ENCODE results near the gene SLC17A3.

Gene SLC17A3

DNA sequence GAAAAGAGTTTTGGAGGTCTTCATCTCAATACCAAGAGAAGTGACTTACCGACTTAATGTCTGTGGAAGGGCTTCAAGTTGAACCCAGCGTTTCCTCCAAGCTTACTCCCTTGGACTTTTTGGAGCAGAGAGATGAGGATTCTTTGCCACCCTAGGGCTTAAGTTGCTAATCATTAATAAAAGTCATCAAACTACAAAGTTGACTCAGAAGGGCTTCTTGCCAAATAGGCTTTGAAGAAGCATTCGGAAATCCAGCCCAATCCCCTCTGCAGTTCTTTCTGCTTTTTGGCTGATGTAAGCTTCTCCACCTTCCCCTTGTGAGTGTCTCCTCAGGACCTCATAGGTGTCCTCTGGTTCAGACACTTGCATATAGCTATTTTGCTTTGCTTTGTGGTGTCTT is at the start of gene SLC17A3:
TSS of gene SLC17A3 (minus strand) at position 126 of the 400 bp plus-strand sequence. CDS start 5,856 bp downstream, outside the sequence.
- TF ChIP-seq ZNF274 (IDR thresholded peaks at IDR 0.05; ENCODE audit: low read depth, low read length): no peak
- H3K4me3 ChIP-seq (ENCODE audit: low read length): no peak within 1 kb of the TSS

GRCh38 chr6:25922301-25922700 is 48.3 kb upstream of the SLC17A3 start:
- no peak for TF ChIP-seq ZNF274 (IDR thresholded peaks at IDR 0.05; ENCODE audit: low read depth, low read length)
- no peak overlapping the region for H3K4me3 ChIP-seq (ENCODE audit: low read length)

DNA sequence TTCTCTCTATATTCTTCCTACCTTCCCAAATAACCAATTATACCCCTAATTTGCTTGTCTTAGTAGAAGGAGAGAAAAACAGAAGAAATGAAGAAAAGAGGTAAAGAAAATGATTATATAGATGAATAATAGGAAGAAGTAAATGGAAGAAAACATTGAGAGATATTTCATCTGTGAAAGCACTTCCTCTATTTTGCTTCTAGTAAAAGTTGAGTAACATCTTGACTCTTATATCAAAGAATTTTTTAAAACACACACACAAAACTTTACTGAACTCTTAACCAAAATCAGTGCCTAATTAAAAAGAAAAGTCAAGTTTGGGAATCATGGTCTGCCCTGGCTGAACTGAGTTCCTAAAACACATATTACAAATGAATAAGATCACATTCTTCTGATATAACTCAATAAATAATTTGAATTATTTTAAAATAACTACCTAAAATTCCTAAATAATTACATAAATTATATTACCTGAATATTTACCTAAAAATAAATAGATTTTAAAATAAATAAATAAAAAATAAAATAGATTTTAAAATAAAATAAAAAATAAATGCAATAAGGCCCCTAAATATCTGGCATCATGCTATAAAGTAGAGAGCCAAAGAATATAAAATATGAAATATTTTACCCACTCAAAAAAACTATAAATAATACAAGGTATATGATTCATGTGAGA is 47.6 kb upstream of the SLC17A3 start:
- TF ChIP-seq ZNF274 (IDR thresholded peaks at IDR 0.05; ENCODE audit: low read depth, low read length): no peak
- no peak overlapping the region for H3K4me3 ChIP-seq (ENCODE audit: low read length)

- TF ChIP-seq ZNF274 (IDR thresholded peaks at IDR 0.05; ENCODE audit: low read depth, low read length): no peak
- no peak overlapping the region for H3K4me3 ChIP-seq (ENCODE audit: low read length)
These were observed 45.6 kb upstream of the SLC17A3 start for GRCh38 chr6:25919657-25920056.

- no peak for TF ChIP-seq ZNF274 (IDR thresholded peaks at IDR 0.05; ENCODE audit: low read depth, low read length)
These were observed 44.1 kb upstream of the SLC17A3 start for GRCh38 chr6:25918083-25918683.

GRCh38 chr6:25916789-25917490 is 42.9 kb upstream of the SLC17A3 start:
- no peak for TF ChIP-seq ZNF274 (IDR thresholded peaks at IDR 0.05; ENCODE audit: low read depth, low read length)
- H3K4me3 ChIP-seq (ENCODE audit: low read length): no peak overlapping the region

More at GRCh38 chr6:25918083-25918683, 44.1 kb upstream of the SLC17A3 start:
- no peak overlapping the region for H3K4me3 ChIP-seq (ENCODE audit: low read length)

- no peak overlapping the region for H3K4me3 ChIP-seq (ENCODE audit: low read length)
- TF ChIP-seq ZNF274 (IDR thresholded peaks at IDR 0.05; ENCODE audit: low read depth, low read length): no peak
These were observed 42.3 kb upstream of the SLC17A3 start for GRCh38 chr6:25916330-25916729.

DNA sequence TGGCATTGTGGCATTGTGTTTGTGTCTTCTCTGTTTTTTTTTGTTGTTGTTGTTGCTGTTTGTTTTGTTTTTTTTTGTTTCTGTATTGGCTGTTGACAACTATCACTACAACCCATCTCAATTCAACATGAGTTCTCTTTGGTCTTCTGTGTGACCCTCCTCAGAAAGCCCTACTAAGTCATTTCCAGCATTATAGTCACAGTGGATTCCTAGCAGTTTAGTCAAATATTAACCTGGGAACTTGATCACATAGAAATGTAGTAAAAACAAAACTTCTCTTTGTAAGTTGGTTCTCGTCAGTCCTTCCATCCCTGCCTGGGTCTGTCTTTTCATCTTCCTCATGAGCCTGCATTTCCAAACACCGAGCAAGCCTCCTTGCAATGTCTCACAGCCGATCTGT is 39.7 kb upstream of the SLC17A3 start:
- no peak for TF ChIP-seq ZNF274 (IDR thresholded peaks at IDR 0.05; ENCODE audit: low read depth, low read length)
- no peak overlapping the region for H3K4me3 ChIP-seq (ENCODE audit: low read length)

- TF ChIP-seq ZNF274 (IDR thresholded peaks at IDR 0.05; ENCODE audit: low read depth, low read length): no peak
- no peak overlapping the region for H3K4me3 ChIP-seq (ENCODE audit: low read length)
These were observed 37.3 kb upstream of the SLC17A3 start for GRCh38 chr6:25911351-25911750.

DNA sequence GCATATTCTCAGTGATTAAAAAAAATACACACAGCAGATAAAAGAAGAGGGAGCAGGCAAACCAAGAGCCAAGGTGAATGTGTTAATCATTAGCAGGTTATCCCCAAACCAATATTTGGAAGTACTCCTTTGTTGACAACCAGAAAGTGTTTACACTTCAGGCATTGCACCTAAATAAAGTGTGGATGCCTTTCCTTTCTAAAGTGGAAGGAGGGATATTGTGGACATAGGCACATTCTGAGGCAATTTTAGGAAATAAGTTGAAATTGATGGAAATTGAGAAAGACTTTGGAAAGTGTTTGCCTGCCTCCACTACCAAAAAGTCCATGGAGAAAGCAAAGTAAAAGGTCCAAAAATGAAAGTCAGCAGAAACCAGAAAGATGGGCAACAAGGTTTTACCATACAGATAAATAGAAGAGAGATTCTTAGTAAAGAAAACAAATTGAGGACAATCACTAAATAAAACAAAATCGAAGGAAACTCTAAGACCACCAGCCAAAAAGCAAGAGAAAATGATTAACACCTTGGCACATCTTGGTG is 33.5 kb upstream of the SLC17A3 start:
- H3K4me3 ChIP-seq (ENCODE audit: low read length): no peak overlapping the region
- no peak for TF ChIP-seq ZNF274 (IDR thresholded peaks at IDR 0.05; ENCODE audit: low read depth, low read length)

DNA sequence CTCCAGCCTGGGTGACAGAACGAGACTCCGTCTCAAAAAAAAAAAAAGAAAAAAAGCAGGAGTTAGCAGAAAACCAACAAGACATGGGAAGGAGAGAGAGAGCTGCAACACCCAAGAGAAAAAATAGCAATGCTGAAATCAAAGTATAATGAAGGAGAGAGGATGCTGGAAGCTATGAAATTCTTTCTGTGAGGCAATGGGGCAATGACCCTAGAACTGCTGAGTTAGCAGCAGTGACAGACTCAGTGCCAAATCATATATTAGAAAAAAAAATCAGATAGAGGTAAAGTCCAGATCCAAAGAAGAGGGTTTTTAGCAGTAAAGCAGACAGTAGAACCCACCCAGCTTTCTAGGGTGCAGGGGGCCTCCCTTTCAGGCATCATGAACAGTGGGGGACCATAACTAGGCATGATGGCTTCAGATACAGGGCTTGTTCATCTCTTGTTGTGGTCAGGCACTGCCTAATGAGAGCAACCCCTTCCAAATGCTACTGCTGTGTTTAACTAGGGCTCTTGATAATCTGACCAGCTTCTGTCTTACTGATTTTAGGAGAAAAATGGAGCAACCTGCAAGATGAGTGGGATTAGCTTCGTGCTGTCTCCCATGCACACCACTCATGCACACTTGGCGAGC is 29.5 kb upstream of the SLC17A3 start:
- TF ChIP-seq ZNF274 (IDR thresholded peaks at IDR 0.05; ENCODE audit: low read depth, low read length): no peak
- no peak overlapping the region for H3K4me3 ChIP-seq (ENCODE audit: low read length)

GRCh38 chr6:25902071-25902470 is 28.0 kb upstream of the SLC17A3 start:
- no peak for TF ChIP-seq ZNF274 (IDR thresholded peaks at IDR 0.05; ENCODE audit: low read depth, low read length)
- no peak overlapping the region for H3K4me3 ChIP-seq (ENCODE audit: low read length)

GRCh38 chr6:25900843-25901242 is 26.8 kb upstream of the SLC17A3 start:
- H3K4me3 ChIP-seq (ENCODE audit: low read length): no peak overlapping the region
- no peak for TF ChIP-seq ZNF274 (IDR thresholded peaks at IDR 0.05; ENCODE audit: low read depth, low read length)
